Neuron (in vitro differentiated cells): Measurements from ENCODE around the gene KPNA4.
"Not testable (repeated sequence)": the region's sequence is repeated elsewhere in the genome, so short reads cannot be mapped to it uniquely, and the experiment has no call there.

ENCODE experiments used
- H2AFZ ChIP-seq: one replicate; pipeline ENCODE4 v1.6.1; 2013; ENCODE audit warnings: low read depth, mild to moderate bottlenecking, inconsistent platforms, low read length, moderate library complexity
- H3K27me3 ChIP-seq: one replicate; pipeline ENCODE4 v1.6.1; 2013; ENCODE audit warnings: low read length; ENCODE audit not compliant: insufficient read depth
- H3K36me3 ChIP-seq: one replicate; pipeline ENCODE4 v1.6.1; 2013; ENCODE audit warnings: low read length; ENCODE audit not compliant: insufficient read depth
- H3K4me1 ChIP-seq: one replicate; pipeline ENCODE4 v1.6.1; 2013; ENCODE audit warnings: low read length; ENCODE audit not compliant: insufficient read depth
- H3K4me3 ChIP-seq: 2 replicates; pipeline ENCODE4 v1.5.1; 2013; ENCODE audit warnings: mild to moderate bottlenecking, low read length, moderate library complexity
- H3K9me3 ChIP-seq: one replicate; pipeline ENCODE4 v1.6.1; 2013; ENCODE audit warnings: low read length

Gene KPNA4

GRCh38 chr3:160565442-160566403 lies at the start of gene KPNA4:
Gene KPNA4 (minus strand): TSS chr3:160565571. CDS start chr3:160565282, 289 bp downstream.
- H3K27me3 ChIP-seq: no peaks in the 10 kb centered on the region
- H3K9me3 ChIP-seq: peaks cover 13% of the 10 kb centered on the region
- peak within 1 kb of the TSS; percentile 88 for H2AFZ ChIP-seq
- H3K4me1 ChIP-seq: peaks cover 13% of the 10 kb centered on the region
- peak within 1 kb of the TSS; percentile 85 for H3K4me3 ChIP-seq
- peaks cover 15% of the 10 kb centered on the region for H3K36me3 ChIP-seq

- H3K4me3 ChIP-seq: no peak overlapping the region
- H3K36me3 ChIP-seq: no peaks in the 10 kb centered on the region
- H3K27me3 ChIP-seq: no peaks in the 10 kb centered on the region
- peaks cover 8% of the 10 kb centered on the region for H3K4me1 ChIP-seq
- no peaks in the 10 kb centered on the region for H3K9me3 ChIP-seq
- no peak overlapping the region for H2AFZ ChIP-seq
These were observed 48.3 kb upstream of the KPNA4 start for GRCh38 chr3:160613661-160614060.

GRCh38 chr3:160612386-160613075 lies 47.2 kb upstream of the KPNA4 start:
- Histone ChIP-seq H3K4me1 (peaks cover 8% of the 10 kb centered on the region), H3K9me3 (no peaks in the 10 kb centered on the region), H2AFZ (no peak overlapping the region), H3K27me3 (no peaks in the 10 kb centered on the region), H3K36me3 (no peaks in the 10 kb centered on the region), H3K4me3 (no peak overlapping the region)

GRCh38 chr3:160611141-160611540 lies 45.8 kb upstream of the KPNA4 start:
- no peak overlapping the region for H3K4me3 ChIP-seq
- no peaks in the 10 kb centered on the region for H3K9me3 ChIP-seq
- H3K27me3 ChIP-seq: no peaks in the 10 kb centered on the region
- H3K36me3 ChIP-seq: no peaks in the 10 kb centered on the region
- H2AFZ ChIP-seq: no peak overlapping the region
- H3K4me1 ChIP-seq: no peaks in the 10 kb centered on the region

- Histone ChIP-seq H3K36me3 (no peaks in the 10 kb centered on the region), H2AFZ (no peak overlapping the region), H3K4me1 (no peaks in the 10 kb centered on the region), H3K9me3 (no peaks in the 10 kb centered on the region), H3K27me3 (no peaks in the 10 kb centered on the region), H3K4me3 (no peak overlapping the region)
These were observed 43.5 kb upstream of the KPNA4 start for GRCh38 chr3:160608870-160609269.

GRCh38 chr3:160607826-160608225 lies 42.5 kb upstream of the KPNA4 start:
- Histone ChIP-seq H3K9me3 (no peaks in the 10 kb centered on the region), H3K27me3 (peaks cover 2% of the 10 kb centered on the region), H2AFZ (no peak overlapping the region), H3K4me3 (no peak overlapping the region), H3K4me1 (no peaks in the 10 kb centered on the region), H3K36me3 (no peaks in the 10 kb centered on the region)

- Histone ChIP-seq H3K9me3 (no peaks in the 10 kb centered on the region), H3K4me3 (no peak overlapping the region), H3K4me1 (no peaks in the 10 kb centered on the region), H2AFZ (no peak overlapping the region), H3K36me3 (no peaks in the 10 kb centered on the region), H3K27me3 (peaks cover 2% of the 10 kb centered on the region)
These were observed 39.9 kb upstream of the KPNA4 start for GRCh38 chr3:160605315-160605714.

- H3K9me3 ChIP-seq, H3K36me3 ChIP-seq, H3K4me1 ChIP-seq, H3K4me3 ChIP-seq, H3K27me3 ChIP-seq, H2AFZ ChIP-seq: not testable (repeated sequence)
These were observed 38.5 kb upstream of the KPNA4 start for GRCh38 chr3:160603845-160604244.

GRCh38 chr3:160602259-160602658 lies 36.9 kb upstream of the KPNA4 start:
- Histone ChIP-seq H3K4me3 (no peak overlapping the region), H3K27me3 (peaks cover 2% of the 10 kb centered on the region), H3K4me1 (no peaks in the 10 kb centered on the region), H2AFZ (no peak overlapping the region), H3K36me3 (no peaks in the 10 kb centered on the region), H3K9me3 (no peaks in the 10 kb centered on the region)

- Histone ChIP-seq H3K27me3 (peaks cover 2% of the 10 kb centered on the region), H2AFZ (no peak overlapping the region), H3K4me3 (no peak overlapping the region), H3K9me3 (no peaks in the 10 kb centered on the region), H3K36me3 (no peaks in the 10 kb centered on the region), H3K4me1 (no peaks in the 10 kb centered on the region)
These were observed 35.9 kb upstream of the KPNA4 start for GRCh38 chr3:160601288-160601687.

GRCh38 chr3:160598865-160599264 lies 33.5 kb upstream of the KPNA4 start:
- H2AFZ ChIP-seq: no peak overlapping the region
- H3K36me3 ChIP-seq: no peaks in the 10 kb centered on the region
- H3K4me3 ChIP-seq: no peak overlapping the region
- H3K4me1 ChIP-seq: no peaks in the 10 kb centered on the region
- H3K27me3 ChIP-seq: peaks cover 4% of the 10 kb centered on the region
- H3K9me3 ChIP-seq: no peaks in the 10 kb centered on the region

- H3K36me3 ChIP-seq: no peaks in the 10 kb centered on the region
- no peaks in the 10 kb centered on the region for H3K4me1 ChIP-seq
- H3K27me3 ChIP-seq: no peaks in the 10 kb centered on the region
- H3K9me3 ChIP-seq: no peaks in the 10 kb centered on the region
- H2AFZ ChIP-seq: no peak overlapping the region
- H3K4me3 ChIP-seq: no peak overlapping the region
These were observed 22.7 kb upstream of the KPNA4 start for GRCh38 chr3:160588023-160588422.

GRCh38 chr3:160587105-160587504 lies 21.7 kb upstream of the KPNA4 start:
- no peaks in the 10 kb centered on the region for H3K4me1 ChIP-seq
- no peak overlapping the region for H3K4me3 ChIP-seq
- H3K36me3 ChIP-seq: no peaks in the 10 kb centered on the region
- H3K27me3 ChIP-seq: no peaks in the 10 kb centered on the region
- no peak overlapping the region for H2AFZ ChIP-seq
- H3K9me3 ChIP-seq: no peaks in the 10 kb centered on the region
